ENCODE measurements around the gene TENT5C. TPM values are rescaled to one million over a fixed set of nuclear protein-coding genes. Genes with fewer than 3 reads are reported as not detected.

TENT5C gene
- total RNA-seq, 1 experiment from 2014 or later = 0.36 TPM

GRCh38 chr1:117657949-117658660 lies 52.3 kb downstream of the TENT5C start:
- DNase-seq (ENCODE audit: low read depth) = no peak

- DNase-seq (ENCODE audit: low read depth) = no peak
Observed at GRCh38 chr1:117658676-117659075, 52.8 kb downstream of the TENT5C start.

- DNase-seq (ENCODE audit: low read depth) = no peak
Observed at GRCh38 chr1:117659550-117660270, 53.9 kb downstream of the TENT5C start.

GRCh38 chr1:117660271-117660965 lies 54.6 kb downstream of the TENT5C start:
- DNase-seq (ENCODE audit: low read depth) = no peak

DNA sequence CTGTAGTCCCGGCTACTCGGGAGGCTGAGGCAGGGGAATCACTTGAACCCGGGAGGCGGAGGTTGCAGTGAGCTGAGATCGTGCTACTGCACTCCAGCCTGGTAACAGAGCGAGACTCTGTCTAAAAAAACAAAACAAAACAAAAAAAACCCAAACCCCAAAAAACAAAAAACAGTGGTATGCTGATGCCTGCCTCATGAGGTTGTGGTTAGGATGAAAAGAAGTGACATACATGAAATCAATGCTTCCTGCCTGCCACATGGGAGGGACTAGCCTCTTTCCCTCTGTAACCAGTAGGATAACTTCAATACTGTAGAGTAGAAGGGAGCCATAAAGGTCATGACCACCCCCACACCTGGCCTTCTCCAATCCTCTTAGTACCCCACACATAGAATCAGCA lies 55.2 kb downstream of the TENT5C start:
- no peak for DNase-seq (ENCODE audit: low read depth)

- DNase-seq (ENCODE audit: low read depth) = no peak
Observed at GRCh38 chr1:117662667-117663066, 56.8 kb downstream of the TENT5C start.

- DNase-seq (ENCODE audit: low read depth) = no peak
Observed at GRCh38 chr1:117663156-117663902, 57.5 kb downstream of the TENT5C start.

GRCh38 chr1:117664314-117664713 lies 58.5 kb downstream of the TENT5C start:
- DNase-seq (ENCODE audit: low read depth) = no peak

- DNase-seq (ENCODE audit: low read depth) = no peak
Observed at GRCh38 chr1:117665556-117666270, 59.9 kb downstream of the TENT5C start.

GRCh38 chr1:117669572-117669971 lies 63.7 kb downstream of the TENT5C start:
- no peak for DNase-seq (ENCODE audit: low read depth)

- no peak for DNase-seq (ENCODE audit: low read depth)
Observed at GRCh38 chr1:117670976-117671780, 65.3 kb downstream of the TENT5C start.

DNA sequence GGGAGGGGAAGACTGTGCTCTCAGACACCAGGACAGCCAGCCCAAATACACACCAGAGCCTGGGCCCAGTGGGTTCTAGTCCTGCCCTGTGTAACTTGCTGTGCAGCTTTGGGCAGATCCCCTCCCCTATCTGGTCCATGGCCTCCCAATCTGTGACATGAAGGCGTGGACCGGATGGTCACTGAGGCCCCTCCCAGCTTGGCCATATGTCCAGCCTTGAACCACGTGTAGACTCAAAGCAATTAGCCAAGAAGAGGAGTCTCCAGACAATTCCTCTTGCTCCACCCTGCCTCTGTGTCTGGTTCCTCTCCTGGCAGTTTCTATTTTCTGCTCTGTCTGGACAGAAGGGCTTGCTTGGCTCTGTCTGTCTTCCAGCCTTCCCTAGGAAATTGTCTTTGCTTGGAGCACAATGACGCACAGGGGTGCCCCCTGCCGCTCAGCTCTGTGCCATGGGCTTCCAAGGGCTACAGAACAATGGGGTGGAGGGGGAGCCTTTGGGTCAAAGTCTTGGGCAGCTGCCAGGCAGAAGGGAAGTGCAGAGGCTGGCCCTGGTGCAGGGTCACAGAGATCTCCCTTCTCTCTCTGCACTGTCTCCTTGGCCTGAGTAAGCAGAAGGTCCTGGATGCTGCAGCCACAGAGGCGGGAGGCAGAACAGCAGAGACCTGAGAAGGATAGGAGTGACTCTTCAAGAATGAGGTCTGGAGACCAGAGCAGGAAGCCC lies 66.1 kb downstream of the TENT5C start:
- peak; percentile 24 for DNase-seq (ENCODE audit: low read depth)

GRCh38 chr1:117672756-117673155 lies 66.9 kb downstream of the TENT5C start:
- DNase-seq (ENCODE audit: low read depth) = no peak

DNA sequence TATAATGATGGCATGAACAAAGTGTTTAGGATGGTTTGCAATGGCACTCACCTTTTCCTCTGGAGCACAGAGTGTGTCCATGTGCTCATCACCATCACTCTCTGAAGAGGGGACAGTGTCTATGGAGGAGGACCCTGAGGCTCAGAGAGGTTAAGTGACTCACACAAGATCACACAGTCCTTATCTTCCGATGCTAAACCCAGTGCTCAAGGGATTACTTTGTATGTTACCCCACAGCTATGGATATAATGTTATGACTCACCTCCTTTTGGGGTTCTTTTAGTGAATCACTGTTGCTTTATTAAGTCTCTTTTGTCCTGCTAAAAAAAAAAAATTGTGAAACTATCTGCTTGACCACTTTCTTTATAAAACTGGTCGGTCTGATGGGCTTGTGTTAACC lies 67.6 kb downstream of the TENT5C start:
- DNase-seq (ENCODE audit: low read depth) = peak; percentile 82

GRCh38 chr1:117674521-117675400 lies 68.9 kb downstream of the TENT5C start:
- no peak for DNase-seq (ENCODE audit: low read depth)

DNA sequence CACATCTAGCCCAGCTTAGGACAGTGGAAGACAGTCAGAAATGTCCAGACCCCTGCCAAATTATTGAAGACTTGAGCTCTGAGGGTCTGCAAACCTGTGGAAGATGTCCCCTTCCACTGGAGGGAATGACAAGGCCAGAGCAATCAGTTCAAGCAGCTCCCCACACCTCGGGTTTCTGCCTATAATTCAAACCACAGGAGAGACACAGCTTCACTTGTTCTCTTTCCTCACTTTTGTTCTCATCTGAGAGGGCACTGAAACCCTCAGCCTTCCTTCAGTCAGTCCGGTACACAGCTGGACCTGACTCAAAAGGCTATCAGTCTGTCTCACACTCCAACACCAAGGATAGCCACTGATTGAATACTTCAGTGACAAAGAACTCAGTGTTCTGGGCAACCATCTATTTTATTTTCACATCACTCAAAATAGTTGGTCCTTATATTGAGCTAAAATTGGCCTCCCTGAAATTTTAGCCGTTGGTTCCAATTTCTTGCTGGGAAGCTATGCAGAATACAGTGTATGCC lies 70.1 kb downstream of the TENT5C start:
- peak; percentile 49 for DNase-seq (ENCODE audit: low read depth)

- DNase-seq (ENCODE audit: low read depth) = no peak
Observed at GRCh38 chr1:117676615-117677130, 70.8 kb downstream of the TENT5C start.

Measured in RPMI7951 (cell line).